Heart left ventricle (tissue), 13 donors: ENCODE results near the gene CCDC179.

ENCODE experiments used
- CTCF ChIP-seq, 12 donors: fragments of 200-600 bp; sonication (generic) in 4 of 12; IDR thresholded peaks; one replicate each; pipeline versions ENCODE4 v1.5.0 to v1.8.0; 2018 to 2022; ENCODE audit warnings: antibody characterized with exemption in 12 of 12, mild to moderate bottlenecking in 5 of 12
- POLR2A ChIP-seq, 2 donors: fragments of 450-650 bp; IDR thresholded peaks; one replicate each; pipeline ENCODE4 v1.6.1; 2017; ENCODE audit warnings: antibody characterized with exemption in 2 of 2, mild to moderate bottlenecking in 2 of 2, moderate library complexity in 2 of 2
- donor health status: ischemic (EF 13 %, LVEDD 7.1; RV severe dilation, severe dysfunction).
- donor health status: DM: no; HTN: yes; CAD: no.
- donor health status: DM: no; HTN: no; CAD: no.
- donor health status: ischemic (EF 25% LVEDD 6.9; RV normal size, moderate dysfunction).
- donor health status: ischemic (EF 25% LVEDD 5.7; RV mildly dilated, moderate dysfunction).
- donor health status: ischemic (EF 35%, LVEDD 5.7; RV mildly dilated, moderate dysfunction).
- donor health status: nonischemic (EF 11% LVEDD 7.7; RV severe dilation, severe dysfunction).
- donor health status: DM: yes; HTN: yes; CAD: no.
- donor health status: PGD.
- donor health status: ischemic (EF 29% LVEDD 5.4; RV normal size, mild dysfunction).
- donor health status: nonischemic (EF 23%, LVEDD 6.1; RV moderate dilation, normal function).

GRCh38 chr11:22802861-22803260 is 57.4 kb downstream of the CCDC179 start:
- TF ChIP-seq CTCF (IDR thresholded peaks at IDR 0.05) (no peak), POLR2A (IDR thresholded peaks at IDR 0.05) (no peak)
